Central memory CD8-positive, alpha-beta T cell (primary cell): ENCODE measurements around the gene SLC6A4.

ENCODE experiments used
- ATAC-seq: fragments of 150-1000 bp; cut with Tn5 transposase; replicated peaks from 2 replicates; pipeline ENCODE4 v1.10.0; 2022; ENCODE audit warnings: mild to moderate bottlenecking, moderate FRiP score, moderate number of reproducible peaks; ENCODE audit not compliant: poor library complexity, severe bottlenecking; ENCODE audit errors: extremely low read depth
- DNase-seq, 2 donors: peaks; one replicate each; pipeline ENCODE4 v3.0.0; 2021; ENCODE audit warnings: low spot score in 2 of 2
- H3K27ac Mint-ChIP-seq: one replicate; pipeline ENCODE4 v1.8.0; 2022; ENCODE audit warnings: low read depth, mild to moderate bottlenecking, moderate library complexity, mixed read lengths
- H3K27me3 Mint-ChIP-seq: one replicate; pipeline ENCODE4 v1.8.0; 2022; ENCODE audit warnings: mixed read lengths
- H3K36me3 Mint-ChIP-seq: one replicate; pipeline ENCODE4 v1.8.0; 2022; ENCODE audit warnings: mild to moderate bottlenecking, moderate library complexity, mixed read lengths; ENCODE audit not compliant: insufficient read depth
- H3K4me1 Mint-ChIP-seq: one replicate; pipeline ENCODE4 v1.8.0; 2022; ENCODE audit warnings: mixed read lengths
- H3K4me3 Mint-ChIP-seq: one replicate; pipeline ENCODE4 v1.8.0; 2022; ENCODE audit warnings: mild to moderate bottlenecking, moderate library complexity, mixed read lengths
- H3K9me3 Mint-ChIP-seq: one replicate; pipeline ENCODE4 v1.8.0; 2022; ENCODE audit warnings: mixed read lengths

The SLC6A4 gene

GRCh38 chr17:30235386-30236296, at the start of gene SLC6A4:
Gene SLC6A4, minus strand, starts transcription at chr17:30235697. Its CDS starts 13,739 bp downstream, at chr17:30221958.
- Mint-ChIP-seq H3K9me3 (no peaks in the 10 kb centered on the region), H3K4me1 (peaks cover 6% of the 10 kb centered on the region), H3K27me3 (peaks cover 81% of the 10 kb centered on the region), H3K36me3 (no peaks in the 10 kb centered on the region), H3K27ac (no peak within 1 kb of the TSS), H3K4me3 (peak within 1 kb of the TSS; percentile 70)
- no peak for ATAC-seq
- DNase-seq = no peak

GRCh38 chr17:30279156-30279555, 43.7 kb upstream of the SLC6A4 start:
- Mint-ChIP-seq H3K27me3 (no peaks in the 10 kb centered on the region), H3K27ac (no peak overlapping the region), H3K4me3 (no peak overlapping the region), H3K9me3 (no peaks in the 10 kb centered on the region), H3K36me3 (peaks cover 50% of the 10 kb centered on the region), H3K4me1 (no peaks in the 10 kb centered on the region)
- ATAC-seq (no peak), DNase-seq (no peak)

- H3K9me3 Mint-ChIP-seq = no peaks in the 10 kb centered on the region
- ATAC-seq (no peak), DNase-seq (no peak)
- H3K4me1 Mint-ChIP-seq = no peaks in the 10 kb centered on the region
- H3K4me3 Mint-ChIP-seq = no peak overlapping the region
- no peak overlapping the region for H3K27ac Mint-ChIP-seq
- no peaks in the 10 kb centered on the region for H3K27me3 Mint-ChIP-seq
- peaks cover 54% of the 10 kb centered on the region for H3K36me3 Mint-ChIP-seq
Measured at GRCh38 chr17:30278032-30278431, 42.5 kb upstream of the SLC6A4 start.

GRCh38 chr17:30275911-30276310, 40.4 kb upstream of the SLC6A4 start:
- no peaks in the 10 kb centered on the region for H3K27me3 Mint-ChIP-seq
- no peaks in the 10 kb centered on the region for H3K4me1 Mint-ChIP-seq
- H3K9me3 Mint-ChIP-seq = no peaks in the 10 kb centered on the region
- no peak overlapping the region for H3K4me3 Mint-ChIP-seq
- peaks cover 60% of the 10 kb centered on the region for H3K36me3 Mint-ChIP-seq
- DNase-seq (no peak), ATAC-seq (no peak)
- no peak overlapping the region for H3K27ac Mint-ChIP-seq

- Mint-ChIP-seq H3K36me3 (peaks cover 60% of the 10 kb centered on the region), H3K9me3 (no peaks in the 10 kb centered on the region), H3K27me3 (no peaks in the 10 kb centered on the region), H3K4me3 (no peak overlapping the region), H3K4me1 (no peaks in the 10 kb centered on the region), H3K27ac (no peak overlapping the region)
- DNase-seq (no peak), ATAC-seq (no peak)
Measured at GRCh38 chr17:30274887-30275286, 39.4 kb upstream of the SLC6A4 start.

- Mint-ChIP-seq H3K27me3 (no peaks in the 10 kb centered on the region), H3K4me1 (no peaks in the 10 kb centered on the region), H3K9me3 (no peaks in the 10 kb centered on the region), H3K36me3 (peaks cover 63% of the 10 kb centered on the region), H3K4me3 (no peak overlapping the region), H3K27ac (no peak overlapping the region)
- no peak for ATAC-seq
- no peak for DNase-seq
Measured at GRCh38 chr17:30273373-30273772, 37.9 kb upstream of the SLC6A4 start.

- ATAC-seq (no peak), DNase-seq (no peak)
- no peaks in the 10 kb centered on the region for H3K9me3 Mint-ChIP-seq
- no peaks in the 10 kb centered on the region for H3K4me1 Mint-ChIP-seq
- H3K27ac Mint-ChIP-seq = no peak overlapping the region
- peaks cover 68% of the 10 kb centered on the region for H3K36me3 Mint-ChIP-seq
- no peak overlapping the region for H3K4me3 Mint-ChIP-seq
- no peaks in the 10 kb centered on the region for H3K27me3 Mint-ChIP-seq
Measured at GRCh38 chr17:30271102-30271501, 35.6 kb upstream of the SLC6A4 start.

- peaks cover 65% of the 10 kb centered on the region for H3K36me3 Mint-ChIP-seq
- no peak overlapping the region for H3K27ac Mint-ChIP-seq
- ATAC-seq (no peak), DNase-seq (no peak)
- H3K27me3 Mint-ChIP-seq = no peaks in the 10 kb centered on the region
- H3K4me3 Mint-ChIP-seq = no peak overlapping the region
- no peaks in the 10 kb centered on the region for H3K9me3 Mint-ChIP-seq
- no peaks in the 10 kb centered on the region for H3K4me1 Mint-ChIP-seq
Measured at GRCh38 chr17:30267625-30268024, 32.1 kb upstream of the SLC6A4 start.

- peaks cover 8% of the 10 kb centered on the region for H3K4me1 Mint-ChIP-seq
- DNase-seq (no peak), ATAC-seq (no peak)
- H3K36me3 Mint-ChIP-seq = peaks cover 36% of the 10 kb centered on the region
- H3K27ac Mint-ChIP-seq = peak overlapping the region; percentile 27
- H3K27me3 Mint-ChIP-seq = no peaks in the 10 kb centered on the region
- H3K9me3 Mint-ChIP-seq = no peaks in the 10 kb centered on the region
- no peak overlapping the region for H3K4me3 Mint-ChIP-seq
Measured at GRCh38 chr17:30263552-30264333, 28.2 kb upstream of the SLC6A4 start.

GRCh38 chr17:30256756-30257506, 21.4 kb upstream of the SLC6A4 start:
- no peak overlapping the region for H3K27ac Mint-ChIP-seq
- no peaks in the 10 kb centered on the region for H3K27me3 Mint-ChIP-seq
- ATAC-seq (no peak), DNase-seq (no peak)
- H3K4me3 Mint-ChIP-seq = no peak overlapping the region
- peaks cover 8% of the 10 kb centered on the region for H3K4me1 Mint-ChIP-seq
- H3K9me3 Mint-ChIP-seq = no peaks in the 10 kb centered on the region
- H3K36me3 Mint-ChIP-seq = peaks cover 18% of the 10 kb centered on the region

GRCh38 chr17:30254150-30254549, 18.7 kb upstream of the SLC6A4 start:
- DNase-seq (no peak), ATAC-seq (no peak)
- H3K4me1 Mint-ChIP-seq = peaks cover 3% of the 10 kb centered on the region
- H3K4me3 Mint-ChIP-seq = no peak overlapping the region
- peaks cover 19% of the 10 kb centered on the region for H3K36me3 Mint-ChIP-seq
- no peak overlapping the region for H3K27ac Mint-ChIP-seq
- H3K27me3 Mint-ChIP-seq = no peaks in the 10 kb centered on the region
- H3K9me3 Mint-ChIP-seq = no peaks in the 10 kb centered on the region

GRCh38 chr17:30253312-30253711, 17.8 kb upstream of the SLC6A4 start:
- Mint-ChIP-seq H3K9me3 (no peaks in the 10 kb centered on the region), H3K27me3 (no peaks in the 10 kb centered on the region), H3K36me3 (peaks cover 25% of the 10 kb centered on the region), H3K4me3 (no peak overlapping the region), H3K27ac (no peak overlapping the region), H3K4me1 (no peaks in the 10 kb centered on the region)
- no peak for DNase-seq
- no peak for ATAC-seq
